GM12878 (cell line): Measurements from ENCODE around the gene ACTL6A.

Experiments used
- EP300 ChIP-seq, 2 experiments: fragments of 150-350 bp in 1 of 2; IDR thresholded peaks; 2 replicates each; pipeline ENCODE4 v1.6.1; 2011 to 2012; ENCODE audit warnings: low read depth in 2 of 2, low read length in 2 of 2, borderline replicate concordance in 1 of 2, improper control_type of control experiment in 1 of 2, inconsistent platforms in 1 of 2; ENCODE audit not compliant: control insufficient read depth in 1 of 2
- NFYA ChIP-seq: IDR thresholded peaks from 2 replicates; pipeline ENCODE4 v1.6.1; 2011; ENCODE audit warnings: low read depth, mild to moderate bottlenecking, low read length, improper control_type of control experiment, borderline replicate concordance
- POLR2A ChIP-seq: IDR thresholded peaks from 2 replicates; pipeline ENCODE4 v1.6.1; 2011; ENCODE audit warnings: low read depth, mild to moderate bottlenecking, low read length
- POLR2AphosphoS5 ChIP-seq: IDR thresholded peaks from 2 replicates; pipeline ENCODE4 v1.6.1; 2011; ENCODE audit warnings: mild to moderate bottlenecking, low read length, inconsistent platforms
- STAT1 ChIP-seq: fragments of 450-650 bp; conservative IDR thresholded peaks from 2 replicates; pipeline ENCODE4 v1.6.1; 2014; ENCODE audit warnings: antibody characterized with exemption, mild to moderate bottlenecking
- ZNF274 ChIP-seq: IDR thresholded peaks from one replicate; pipeline ENCODE4 v1.8.0; 2011; ENCODE audit not compliant: insufficient read length, insufficient read depth
- TF ChIP-seq, protein P1 (sequence below), 3 experiments: IDR thresholded peaks in 2 of 3; conservative IDR thresholded peaks in 1 of 3; 2 replicates each; pipeline ENCODE4 v1.5.1; 2011; ENCODE audit warnings: low read depth in 3 of 3, low read length in 3 of 3, mild to moderate bottlenecking in 3 of 3, control low read depth in 2 of 3, moderate library complexity in 2 of 3, inconsistent platforms in 1 of 3, mixed read lengths in 1 of 3; ENCODE audit not compliant: control insufficient read depth in 2 of 3, insufficient read depth in 1 of 3; ENCODE audit errors: extremely low read depth in 1 of 3

DNA sequence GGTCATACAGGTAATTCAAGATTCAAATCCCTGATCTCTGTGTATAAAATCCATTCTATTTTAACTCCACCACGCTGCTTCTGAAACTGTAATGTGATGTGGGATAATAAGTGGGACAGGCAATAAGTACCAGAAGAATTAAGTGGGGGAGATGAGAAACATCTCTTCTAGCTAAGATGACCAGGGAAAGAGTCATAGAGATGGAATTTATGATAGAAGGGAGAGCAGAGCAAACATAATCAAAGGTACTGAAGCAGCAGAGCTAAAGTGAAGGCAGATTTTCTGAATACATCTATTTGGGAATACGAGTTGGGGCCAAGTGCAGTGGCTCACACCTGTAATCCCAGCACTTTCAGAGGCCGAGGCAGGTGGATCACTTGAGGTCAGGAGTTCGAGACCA lies 36.8 kb downstream of the ACTL6A start:
- TF ChIP-seq STAT1 (no peak), POLR2AphosphoS5 (no peak), EP300 (IDR thresholded peaks at IDR 0.05; ENCODE audit: borderline replicate concordance in 1 of 2, control insufficient read depth in 1 of 2, low read depth in 2 of 2, low read length in 2 of 2) (no peak), POLR2A (no peak), NFYA (no peak), ZNF274 (no peak)
- TF ChIP-seq, protein P1, sequence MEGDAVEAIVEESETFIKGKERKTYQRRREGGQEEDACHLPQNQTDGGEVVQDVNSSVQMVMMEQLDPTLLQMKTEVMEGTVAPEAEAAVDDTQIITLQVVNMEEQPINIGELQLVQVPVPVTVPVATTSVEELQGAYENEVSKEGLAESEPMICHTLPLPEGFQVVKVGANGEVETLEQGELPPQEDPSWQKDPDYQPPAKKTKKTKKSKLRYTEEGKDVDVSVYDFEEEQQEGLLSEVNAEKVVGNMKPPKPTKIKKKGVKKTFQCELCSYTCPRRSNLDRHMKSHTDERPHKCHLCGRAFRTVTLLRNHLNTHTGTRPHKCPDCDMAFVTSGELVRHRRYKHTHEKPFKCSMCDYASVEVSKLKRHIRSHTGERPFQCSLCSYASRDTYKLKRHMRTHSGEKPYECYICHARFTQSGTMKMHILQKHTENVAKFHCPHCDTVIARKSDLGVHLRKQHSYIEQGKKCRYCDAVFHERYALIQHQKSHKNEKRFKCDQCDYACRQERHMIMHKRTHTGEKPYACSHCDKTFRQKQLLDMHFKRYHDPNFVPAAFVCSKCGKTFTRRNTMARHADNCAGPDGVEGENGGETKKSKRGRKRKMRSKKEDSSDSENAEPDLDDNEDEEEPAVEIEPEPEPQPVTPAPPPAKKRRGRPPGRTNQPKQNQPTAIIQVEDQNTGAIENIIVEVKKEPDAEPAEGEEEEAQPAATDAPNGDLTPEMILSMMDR (IDR thresholded peaks at IDR 0.05 in 2 of 3, conservative IDR thresholded peaks at IDR 0.05 in 1 of 3; ENCODE audit: control insufficient read depth in 2 of 3, extremely low read depth in 1 of 3, insufficient read depth in 1 of 3, low read depth in 3 of 3, low read length in 3 of 3): no peak
